Mammary epithelial cell (primary cell): ENCODE measurements around the gene XYLT1.

Experiments
- EZH2 ChIP-seq: IDR thresholded peaks from 2 replicates; pipeline ENCODE4 v1.6.1; 2012; ENCODE audit warnings: low read length, inconsistent platforms, borderline replicate concordance
- TF ChIP-seq, protein P1 (sequence below), 2 donors: IDR thresholded peaks in 1 of 2; conservative IDR thresholded peaks in 1 of 2; 2 replicates each; pipeline ENCODE4 v1.5.1; 2011 to 2012; ENCODE audit warnings: inconsistent platforms in 2 of 2, low read length in 2 of 2, mild to moderate bottlenecking in 2 of 2, control low read depth in 1 of 2, low read depth in 1 of 2; ENCODE audit not compliant: insufficient read depth in 1 of 2; ENCODE audit errors: extremely low read depth in 1 of 2

DNA sequence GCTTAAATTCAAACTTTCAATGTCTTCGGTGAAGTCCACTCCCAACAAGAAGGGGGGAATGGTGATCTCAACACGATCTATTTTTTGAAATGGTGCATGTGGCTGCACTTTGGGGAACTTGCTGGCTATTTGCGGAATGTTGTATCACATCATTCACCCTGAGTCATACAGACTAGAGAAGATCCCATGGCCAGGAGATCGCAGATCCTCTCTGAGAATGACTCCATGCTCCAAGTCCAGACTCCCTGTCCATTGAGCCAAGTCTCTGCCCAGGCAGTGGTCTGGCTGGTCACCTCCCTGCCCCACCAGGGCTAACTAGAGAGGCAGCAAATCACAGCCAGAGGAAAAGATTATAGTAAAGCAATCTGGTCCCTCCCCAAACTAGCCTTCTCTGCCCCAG is 120.6 kb downstream of the XYLT1 start:
- TF ChIP-seq, protein P1, sequence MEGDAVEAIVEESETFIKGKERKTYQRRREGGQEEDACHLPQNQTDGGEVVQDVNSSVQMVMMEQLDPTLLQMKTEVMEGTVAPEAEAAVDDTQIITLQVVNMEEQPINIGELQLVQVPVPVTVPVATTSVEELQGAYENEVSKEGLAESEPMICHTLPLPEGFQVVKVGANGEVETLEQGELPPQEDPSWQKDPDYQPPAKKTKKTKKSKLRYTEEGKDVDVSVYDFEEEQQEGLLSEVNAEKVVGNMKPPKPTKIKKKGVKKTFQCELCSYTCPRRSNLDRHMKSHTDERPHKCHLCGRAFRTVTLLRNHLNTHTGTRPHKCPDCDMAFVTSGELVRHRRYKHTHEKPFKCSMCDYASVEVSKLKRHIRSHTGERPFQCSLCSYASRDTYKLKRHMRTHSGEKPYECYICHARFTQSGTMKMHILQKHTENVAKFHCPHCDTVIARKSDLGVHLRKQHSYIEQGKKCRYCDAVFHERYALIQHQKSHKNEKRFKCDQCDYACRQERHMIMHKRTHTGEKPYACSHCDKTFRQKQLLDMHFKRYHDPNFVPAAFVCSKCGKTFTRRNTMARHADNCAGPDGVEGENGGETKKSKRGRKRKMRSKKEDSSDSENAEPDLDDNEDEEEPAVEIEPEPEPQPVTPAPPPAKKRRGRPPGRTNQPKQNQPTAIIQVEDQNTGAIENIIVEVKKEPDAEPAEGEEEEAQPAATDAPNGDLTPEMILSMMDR (conservative IDR thresholded peaks at IDR 0.05 in 1 of 2, IDR thresholded peaks at IDR 0.05 in 1 of 2; ENCODE audit: extremely low read depth in 1 of 2, insufficient read depth in 1 of 2, low read depth in 1 of 2, low read length in 2 of 2), result no peak
- TF ChIP-seq EZH2, result no peak
